ENCODE results near the gene LRCH3.

The LRCH3 gene

GRCh38 chr3:197791113-197791891 lies at the start of gene LRCH3:
TSS of gene LRCH3 (plus strand) at chr3:197791254. CDS start at chr3:197791279, 25 bp downstream.
- peak; percentile 61 to 67 for DNase-seq (ENCODE audit: low read depth in 2 of 2)

GRCh38 chr3:197742787-197743186 lies 48.3 kb upstream of the LRCH3 start:
- DNase-seq (ENCODE audit: low read depth in 2 of 2) = no peak

DNA sequence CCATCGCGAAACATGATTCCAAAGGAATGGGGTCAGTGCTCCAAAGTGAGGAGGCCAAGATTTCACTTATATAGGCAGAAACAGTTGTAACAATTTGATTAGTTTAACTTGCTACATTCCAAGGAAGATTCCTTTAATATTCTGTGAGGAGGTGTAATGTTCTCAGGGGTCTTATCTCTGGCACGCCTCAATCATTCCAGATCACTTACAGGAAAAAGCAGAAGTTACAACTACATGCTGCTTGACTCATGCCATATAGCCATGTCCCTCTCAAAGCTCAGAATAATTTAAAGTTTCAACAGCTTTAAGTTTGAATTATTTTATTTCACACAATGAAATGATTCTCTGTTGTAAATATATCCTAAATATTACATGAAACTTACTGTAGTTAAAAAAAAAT lies 44.8 kb upstream of the LRCH3 start:
- no peak for DNase-seq (ENCODE audit: low read depth in 2 of 2)

DNA sequence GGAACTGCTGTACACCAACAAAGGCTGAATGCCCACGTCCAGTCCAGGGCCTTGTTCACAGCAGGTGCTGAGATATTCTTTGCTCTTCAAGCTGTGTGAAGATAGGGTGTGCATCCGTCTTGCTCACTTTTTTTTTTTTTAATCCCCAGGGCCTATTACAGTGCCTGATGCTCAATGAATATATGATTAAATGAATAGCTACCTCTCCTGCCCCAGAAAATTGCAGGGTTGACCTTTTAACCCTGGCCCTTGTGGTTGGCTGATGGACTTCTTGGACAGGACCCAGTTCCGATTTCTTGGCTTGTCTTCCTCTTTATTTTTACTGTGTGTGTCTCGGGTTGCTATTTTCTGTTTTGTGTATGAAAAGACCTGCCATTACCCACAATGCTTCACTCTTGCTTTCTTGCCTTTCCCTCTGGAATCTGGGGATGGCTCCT lies 44.2 kb upstream of the LRCH3 start:
- DNase-seq (ENCODE audit: low read depth in 2 of 2) = no peak

GRCh38 chr3:197748597-197749314 lies 42.3 kb upstream of the LRCH3 start:
- DNase-seq (ENCODE audit: low read depth in 2 of 2) = no peak

GRCh38 chr3:197749315-197749600 lies 41.8 kb upstream of the LRCH3 start:
- DNase-seq (ENCODE audit: low read depth in 2 of 2) = peak in 1 of 2 donors; percentile 25

- peak; percentile 73 to 75 for DNase-seq (ENCODE audit: low read depth in 2 of 2)
Measured at GRCh38 chr3:197749601-197750395, 41.3 kb upstream of the LRCH3 start, which contains the start of gene FYTTD1. TSS of gene FYTTD1 (plus strand) at chr3:197749883. CDS start at chr3:197749972, 89 bp downstream.

DNA sequence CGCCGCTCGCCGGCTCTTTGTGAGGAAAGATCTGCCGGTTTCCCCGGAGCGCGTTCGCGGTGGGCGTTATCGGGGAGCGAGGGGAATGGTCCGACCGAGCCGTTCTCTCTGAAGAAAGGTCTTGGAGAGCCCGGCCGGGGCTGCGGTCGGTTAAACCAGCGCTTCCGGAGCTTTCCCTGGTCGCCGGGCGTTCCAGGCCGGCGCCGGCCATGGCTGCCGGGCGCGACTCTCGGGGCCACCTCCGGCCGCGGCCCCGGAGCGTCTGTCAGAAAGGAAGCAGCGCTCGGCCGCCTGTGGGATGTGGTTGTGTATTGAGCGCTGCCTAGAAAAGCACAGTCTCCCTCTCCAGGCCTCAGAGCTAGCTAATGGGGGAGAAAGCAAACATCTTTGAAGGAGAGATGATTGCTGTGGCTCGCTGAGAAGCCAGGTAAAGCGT lies 40.6 kb upstream of the LRCH3 start:
- DNase-seq (ENCODE audit: low read depth in 2 of 2) = peak in 1 of 2 donors; percentile 20

DNA sequence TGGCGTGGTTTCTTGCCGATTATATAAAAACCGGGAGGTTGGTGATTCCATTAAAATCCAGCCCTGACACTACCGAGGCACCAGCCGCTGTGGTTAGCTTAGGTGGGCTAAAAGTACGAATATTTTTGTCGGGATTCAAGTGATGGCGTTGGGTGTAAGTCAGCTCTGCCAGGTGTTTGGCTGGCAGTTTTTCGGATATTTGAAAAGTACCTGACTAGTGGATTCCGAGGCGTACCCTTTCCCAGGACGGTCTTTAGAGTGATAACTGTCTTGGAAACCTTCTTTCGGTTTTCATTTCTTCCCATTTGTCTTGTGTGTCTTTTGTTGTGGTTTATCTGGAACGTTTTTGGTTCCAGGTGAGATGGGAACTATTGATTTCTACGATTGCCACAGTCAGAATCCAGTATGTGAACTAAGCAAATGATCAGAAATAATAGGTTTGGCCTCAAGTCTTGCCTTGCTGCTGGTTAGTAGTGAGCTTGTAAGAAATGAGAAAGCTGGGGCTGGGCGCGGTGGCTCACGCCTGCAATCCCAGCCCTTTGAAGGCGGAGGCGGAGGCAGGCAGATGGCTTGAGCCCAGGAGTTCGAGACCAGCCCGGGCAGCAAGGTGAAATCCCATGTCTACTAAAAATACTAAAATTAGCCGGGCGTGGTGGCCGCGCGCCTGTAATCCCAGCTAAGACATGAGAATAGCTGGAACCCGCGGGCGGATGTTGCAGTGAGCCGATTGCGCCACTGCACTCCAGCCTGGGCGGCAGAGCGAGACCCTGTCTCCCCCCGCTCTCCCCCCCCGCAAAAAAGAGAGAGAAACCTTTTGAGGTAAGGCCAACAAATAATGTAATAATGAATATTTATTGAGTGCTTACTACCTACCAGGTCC lies 40.0 kb upstream of the LRCH3 start:
- no peak for DNase-seq (ENCODE audit: low read depth in 2 of 2)

DNA sequence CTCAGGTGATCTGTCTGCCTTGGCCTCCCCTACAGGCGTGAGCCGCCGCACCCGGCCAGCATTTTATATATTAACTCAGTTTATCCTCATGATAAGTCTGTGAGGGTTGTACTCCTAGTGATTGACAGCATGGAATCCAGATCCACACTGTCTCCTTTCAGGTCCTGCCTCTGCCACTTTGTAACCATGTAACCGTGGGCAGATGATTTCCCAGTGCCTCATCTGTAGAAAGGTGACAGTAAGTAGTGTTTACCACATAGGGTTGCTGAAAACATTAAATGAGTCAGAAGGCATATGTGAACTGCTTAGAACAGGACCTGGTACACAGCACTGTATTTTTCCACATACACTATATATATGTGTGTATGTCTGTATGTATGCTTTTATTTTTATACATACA lies 38.9 kb upstream of the LRCH3 start:
- no peak for DNase-seq (ENCODE audit: low read depth in 2 of 2)

- no peak for DNase-seq (ENCODE audit: low read depth in 2 of 2)
Measured at GRCh38 chr3:197753263-197753662, 37.8 kb upstream of the LRCH3 start.

- no peak for DNase-seq (ENCODE audit: low read depth in 2 of 2)
Measured at GRCh38 chr3:197756704-197757103, 34.4 kb upstream of the LRCH3 start.

DNA sequence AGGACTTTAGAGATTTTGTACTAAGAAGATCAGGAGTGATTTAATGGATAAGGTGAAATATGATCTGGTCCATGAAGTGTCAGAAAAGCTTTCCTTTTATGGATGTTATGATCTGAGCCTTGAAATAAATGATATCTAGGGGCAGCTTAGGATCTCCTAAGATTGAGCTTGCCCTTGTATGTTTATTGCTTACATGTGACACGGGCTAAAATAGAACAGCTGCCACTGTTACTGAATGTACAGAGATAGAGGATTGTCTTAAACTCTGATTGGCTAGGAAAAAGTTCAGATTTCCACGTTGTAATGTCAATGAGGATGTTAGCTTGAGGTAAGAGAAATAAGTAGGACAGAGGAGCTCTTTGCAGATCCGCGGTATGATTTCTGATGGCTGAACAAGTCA lies 32.5 kb upstream of the LRCH3 start:
- DNase-seq (ENCODE audit: low read depth in 2 of 2) = no peak

DNA sequence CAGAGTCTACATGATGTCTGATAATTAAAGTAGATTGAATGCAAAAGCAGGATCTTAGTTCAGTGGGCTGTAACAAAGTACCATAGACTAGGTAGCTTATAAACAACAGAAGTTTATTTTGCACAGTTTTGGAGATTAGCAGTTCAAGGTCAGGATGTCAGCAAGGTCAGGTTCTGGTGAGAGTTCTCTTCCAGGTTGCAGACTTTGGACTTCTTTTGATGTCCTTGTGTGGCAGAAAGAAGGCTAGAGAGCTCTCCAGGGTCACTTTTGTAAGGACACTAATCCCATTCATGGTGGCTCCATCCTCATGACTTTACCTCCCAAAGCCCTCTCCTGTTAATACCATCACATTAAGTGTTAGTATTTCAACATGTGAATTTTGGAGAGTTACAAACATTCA lies 29.3 kb upstream of the LRCH3 start:
- DNase-seq (ENCODE audit: low read depth in 2 of 2) = no peak

DNA sequence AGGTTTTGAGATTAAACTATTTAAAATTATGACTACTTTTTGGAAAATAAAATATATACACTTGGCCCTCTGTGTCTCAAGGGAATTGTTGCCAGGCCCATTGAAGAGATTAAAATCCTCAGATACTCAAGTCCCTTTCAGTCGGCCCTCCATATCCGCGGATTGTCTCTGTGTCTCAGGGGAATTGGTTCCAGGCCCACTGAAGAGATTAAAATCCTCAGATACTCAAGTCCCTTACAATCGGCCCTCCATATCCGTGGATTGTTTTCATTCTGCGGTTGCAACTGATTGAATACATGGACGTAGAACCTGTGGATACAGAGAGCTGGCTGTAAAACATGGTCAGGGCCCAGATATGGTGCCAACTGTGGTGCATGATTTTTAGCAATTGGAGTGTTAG lies 15.7 kb upstream of the LRCH3 start:
- no peak for DNase-seq (ENCODE audit: low read depth in 2 of 2)

DNA sequence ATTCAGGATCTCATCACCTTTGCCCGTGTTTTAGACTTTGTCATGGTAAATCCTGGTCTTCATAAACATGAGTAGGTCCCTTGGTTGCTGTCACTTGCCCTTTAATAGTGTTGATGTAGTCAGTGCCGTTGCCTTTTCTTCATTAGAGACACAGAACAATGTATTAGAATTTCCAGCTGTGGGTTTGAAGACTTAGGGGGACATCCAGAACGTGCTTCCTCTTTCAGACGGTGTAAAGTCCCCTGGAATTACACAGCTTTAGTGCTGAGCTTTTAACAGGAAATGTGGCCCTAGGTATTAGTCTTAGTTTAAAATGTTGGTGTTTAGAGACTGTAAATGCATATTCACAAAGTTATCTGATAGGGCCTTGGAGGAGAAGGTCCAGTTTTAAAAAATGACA lies 8.8 kb upstream of the LRCH3 start:
- DNase-seq (ENCODE audit: low read depth in 2 of 2) = no peak

- DNase-seq (ENCODE audit: low read depth in 2 of 2) = no peak
Measured at GRCh38 chr3:197784019-197784585, 7.0 kb upstream of the LRCH3 start.

DNA sequence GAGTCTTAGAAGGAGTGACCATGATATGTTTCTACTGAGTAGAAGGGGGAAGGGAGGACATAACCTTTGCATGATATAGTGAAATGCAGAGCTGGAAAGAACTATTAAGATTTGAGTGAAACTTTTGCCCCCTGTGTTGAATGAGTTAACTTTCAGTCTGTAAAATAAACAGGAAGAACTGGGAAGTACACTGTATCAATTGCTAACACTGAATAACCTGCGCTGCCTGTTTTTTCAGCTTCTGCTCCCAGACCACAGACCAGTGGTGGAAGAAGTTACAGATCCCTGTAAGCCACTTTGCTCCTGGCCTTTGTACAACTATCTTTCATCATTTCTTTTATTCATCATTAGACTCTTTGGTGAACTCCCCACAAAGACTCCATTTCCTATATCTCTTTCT lies 3.6 kb upstream of the LRCH3 start:
- DNase-seq (ENCODE audit: low read depth in 2 of 2) = no peak

DNA sequence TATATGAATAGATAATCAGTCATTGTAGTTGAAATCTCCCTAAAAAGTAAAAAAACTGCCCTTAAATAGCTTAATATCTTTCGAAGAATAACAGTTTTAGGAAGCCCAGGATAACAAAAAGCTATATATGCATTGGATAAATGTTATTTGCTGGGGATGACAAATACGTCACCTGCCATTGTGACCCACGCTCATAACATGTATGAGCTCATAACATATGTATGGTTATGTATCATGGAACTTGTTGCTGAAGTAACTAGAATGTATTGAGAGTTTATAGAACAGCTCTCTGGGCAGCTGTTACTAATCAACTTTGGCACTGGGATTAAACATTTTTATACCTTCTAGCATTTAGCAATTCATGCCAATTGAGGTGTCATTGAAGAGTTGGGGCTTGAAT lies 1.7 kb upstream of the LRCH3 start:
- DNase-seq (ENCODE audit: low read depth in 2 of 2) = no peak

- DNase-seq (ENCODE audit: low read depth in 2 of 2) = no peak
Measured at GRCh38 chr3:197790033-197790432, 1.0 kb upstream of the LRCH3 start.

Data from activated CD8-positive, alpha-beta memory T cell treated with anti-CD3 and anti-CD28 coated beads for 4 hours (primary cell).